MCF 10A (cell line): ENCODE data around the gene TMEM163. TPM values are rescaled to one million over a fixed set of nuclear protein-coding genes. Genes with fewer than 3 reads are reported as not detected.

Source experiments
- BruUV-seq: library from RNA; stranded (reverse); fragments of 400-500 nt; replicated peaks from 2 replicates; lab custom pipeline; 2021; lab: Mats Ljungman, UMichigan
- CTCF ChIA-PET: fragments of 300-600 bp; sonication (Branson Sonifier 250); formaldehyde crosslinking; extraction: SDS; loops from one replicate; lab custom pipeline; 2021; ENCODE audit warnings: antibody characterized with exemption, inconsistent platforms; lab: Yijun Ruan, JAX
- POLR2A ChIA-PET: fragments of 300-600, 350-650 bp; sonication (Branson Sonifier 250); formaldehyde crosslinking; extraction: SDS; loops from one replicate; lab custom pipeline; 2020; ENCODE audit warnings: antibody characterized with exemption, inconsistent platforms; lab: Yijun Ruan, JAX
- DNase-seq: peaks from one replicate; pipeline ENCODE4 v3.0.0-alpha.2; 2018; ENCODE audit not compliant: unreplicated experiment
- H3K27ac Mint-ChIP-seq: one replicate; pipeline ENCODE4 v1.8.0; 2022; ENCODE audit warnings: mild to moderate bottlenecking, low read depth, mixed read lengths; ENCODE audit not compliant: unreplicated experiment
- H3K27me3 Mint-ChIP-seq: one replicate; pipeline ENCODE4 v1.8.0; 2022; ENCODE audit warnings: mixed read lengths; ENCODE audit not compliant: insufficient read depth, unreplicated experiment
- H3K36me3 Mint-ChIP-seq: one replicate; pipeline ENCODE4 v1.8.0; 2022; ENCODE audit warnings: mild to moderate bottlenecking, moderate library complexity, mixed read lengths; ENCODE audit not compliant: insufficient read depth, unreplicated experiment
- H3K4me1 Mint-ChIP-seq: one replicate; pipeline ENCODE4 v1.8.0; 2022; ENCODE audit warnings: mixed read lengths; ENCODE audit not compliant: insufficient read depth, unreplicated experiment
- H3K4me3 Mint-ChIP-seq: one replicate; pipeline ENCODE4 v1.8.0; 2022; ENCODE audit warnings: mild to moderate bottlenecking, moderate library complexity, mixed read lengths; ENCODE audit not compliant: unreplicated experiment
- H3K9me3 Mint-ChIP-seq: one replicate; pipeline ENCODE4 v1.8.0; 2022; ENCODE audit warnings: mixed read lengths; ENCODE audit not compliant: unreplicated experiment
- intact Hi-C: fragments of 100-400 bp; cut with micrococcal nuclease; formaldehyde crosslinking; loops from 2 replicates; pipeline ENCODE4 v1.14.1; 2022
- total RNA-seq: library from RNA; stranded (reverse); gene quantifications from 2 replicates; pipeline ENCODE4 v1.2.3, GENCODE V29; 2022
- TF ChIP-seq, protein P1 (sequence below): fragments of 200-600 bp; IDR thresholded peaks from one replicate; pipeline ENCODE4 v1.8.0; 2022; ENCODE audit warnings: antibody characterized with exemption, mild to moderate bottlenecking; ENCODE audit not compliant: unreplicated experiment

Gene TMEM163
- total RNA-seq, 1 experiment from 2014 or later, result not detected

DNA sequence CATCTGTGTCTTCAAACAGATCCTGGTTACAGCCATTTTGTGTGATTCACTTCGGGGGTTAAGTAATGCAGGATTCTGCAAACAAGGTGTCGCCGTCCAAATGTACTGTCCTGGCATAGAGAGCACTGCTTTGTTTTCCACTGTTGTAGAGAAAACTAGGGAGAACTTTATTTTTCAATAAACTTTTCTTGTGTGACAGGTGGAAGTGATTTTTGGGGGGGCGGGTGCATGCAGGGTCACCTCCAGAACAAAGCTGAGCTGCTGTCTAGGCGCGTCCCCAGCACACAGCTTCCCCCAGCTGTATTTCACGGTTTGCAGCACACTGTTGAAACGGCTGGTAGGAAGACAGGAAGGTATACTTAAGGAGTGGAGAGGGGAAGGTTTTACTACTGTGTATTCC is 264.4 kb downstream of the TMEM163 start:
- intact Hi-C loops, result no loop called here
- H3K27me3 Mint-ChIP-seq, result no peaks in the 10 kb centered on the region
- TF ChIP-seq, protein P1, sequence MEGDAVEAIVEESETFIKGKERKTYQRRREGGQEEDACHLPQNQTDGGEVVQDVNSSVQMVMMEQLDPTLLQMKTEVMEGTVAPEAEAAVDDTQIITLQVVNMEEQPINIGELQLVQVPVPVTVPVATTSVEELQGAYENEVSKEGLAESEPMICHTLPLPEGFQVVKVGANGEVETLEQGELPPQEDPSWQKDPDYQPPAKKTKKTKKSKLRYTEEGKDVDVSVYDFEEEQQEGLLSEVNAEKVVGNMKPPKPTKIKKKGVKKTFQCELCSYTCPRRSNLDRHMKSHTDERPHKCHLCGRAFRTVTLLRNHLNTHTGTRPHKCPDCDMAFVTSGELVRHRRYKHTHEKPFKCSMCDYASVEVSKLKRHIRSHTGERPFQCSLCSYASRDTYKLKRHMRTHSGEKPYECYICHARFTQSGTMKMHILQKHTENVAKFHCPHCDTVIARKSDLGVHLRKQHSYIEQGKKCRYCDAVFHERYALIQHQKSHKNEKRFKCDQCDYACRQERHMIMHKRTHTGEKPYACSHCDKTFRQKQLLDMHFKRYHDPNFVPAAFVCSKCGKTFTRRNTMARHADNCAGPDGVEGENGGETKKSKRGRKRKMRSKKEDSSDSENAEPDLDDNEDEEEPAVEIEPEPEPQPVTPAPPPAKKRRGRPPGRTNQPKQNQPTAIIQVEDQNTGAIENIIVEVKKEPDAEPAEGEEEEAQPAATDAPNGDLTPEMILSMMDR, result no peak
- H3K27ac Mint-ChIP-seq, result no peak overlapping the region
- no TSS peak for BruUV-seq
- H3K4me3 Mint-ChIP-seq, result no peak overlapping the region
- CTCF ChIA-PET, result interaction anchor here (1.0 to 2.3 kb wide), 4 partner anchors 34 to 444 kb away, joined by 3 to 6 read pairs (median 4); no protein-coding TSS in a partner anchor
- peaks cover 5% of the 10 kb centered on the region for H3K4me1 Mint-ChIP-seq
- peaks cover 6% of the 10 kb centered on the region for H3K36me3 Mint-ChIP-seq
- DNase-seq, result no peak
- no peaks in the 10 kb centered on the region for H3K9me3 Mint-ChIP-seq
- POLR2A ChIA-PET, result interaction anchor here (1.4 kb wide), 1 partner anchor 463 kb away, joined by 5 read pairs; no protein-coding TSS in a partner anchor

DNA sequence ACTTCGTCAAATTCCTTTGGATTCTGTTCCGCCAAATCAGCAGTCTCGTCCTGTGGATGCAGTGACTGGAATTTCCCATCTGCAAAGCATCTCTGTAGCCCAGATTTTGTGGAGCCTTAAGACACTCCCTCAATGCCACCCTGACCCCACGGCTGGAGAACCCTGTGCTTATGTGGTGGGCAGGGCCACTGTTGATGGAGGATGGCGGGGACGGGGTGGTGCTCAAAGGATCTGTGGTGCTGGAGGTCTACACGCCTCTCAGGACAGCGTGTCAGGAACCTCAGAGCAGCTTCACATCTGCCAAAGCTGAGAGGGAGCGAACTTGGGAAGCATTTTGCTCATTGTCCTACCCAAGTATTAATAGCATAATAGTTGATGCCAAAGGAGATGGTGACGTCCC is 264.8 kb downstream of the TMEM163 start:
- H3K36me3 Mint-ChIP-seq, result peaks cover 8% of the 10 kb centered on the region
- intact Hi-C loops, result no loop called here
- no peak overlapping the region for H3K4me3 Mint-ChIP-seq
- no peaks in the 10 kb centered on the region for H3K27me3 Mint-ChIP-seq
- BruUV-seq, result no TSS peak
- no peak overlapping the region for H3K27ac Mint-ChIP-seq
- ChIA-PET POLR2A (interaction anchor here (1.4 kb wide), 1 partner anchor 463 kb away, joined by 5 read pairs; no protein-coding TSS in a partner anchor), CTCF (interaction anchor here (2.3 kb wide), 1 partner anchor 335 kb away, joined by 6 read pairs; no protein-coding TSS in a partner anchor)
- H3K9me3 Mint-ChIP-seq, result no peaks in the 10 kb centered on the region
- TF ChIP-seq, protein P1, result no peak
- H3K4me1 Mint-ChIP-seq, result peaks cover 5% of the 10 kb centered on the region
- DNase-seq, result no peak

DNA sequence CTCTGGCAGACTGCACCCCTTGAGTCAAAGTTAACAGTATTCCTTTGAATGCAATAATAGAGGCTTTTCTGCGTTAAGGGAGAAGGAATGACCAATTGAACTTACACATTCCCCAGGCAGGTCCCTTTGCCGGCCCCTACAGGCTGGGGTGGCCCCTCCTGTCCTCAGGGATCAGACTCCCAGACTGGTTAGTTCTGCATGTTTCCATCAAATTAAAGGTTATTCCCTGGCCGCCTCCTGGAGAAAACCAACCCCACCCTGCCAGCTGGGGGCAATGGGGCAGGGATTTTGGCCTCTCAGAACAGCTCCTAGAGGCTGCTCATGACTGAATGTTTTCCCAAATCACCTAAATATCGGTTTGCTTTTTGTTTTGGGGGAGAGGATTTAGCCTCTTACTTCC is 265.3 kb downstream of the TMEM163 start:
- no TSS peak for BruUV-seq
- ChIA-PET POLR2A (interaction anchor here (1.1 kb wide), 1 partner anchor 464 kb away, joined by 4 read pairs; no protein-coding TSS in a partner anchor), CTCF (interaction anchor here (0.6 to 6.4 kb wide), 9 partner anchors 11 to 512 kb away, joined by 3 to 105 read pairs (median 7); no protein-coding TSS in a partner anchor)

DNA sequence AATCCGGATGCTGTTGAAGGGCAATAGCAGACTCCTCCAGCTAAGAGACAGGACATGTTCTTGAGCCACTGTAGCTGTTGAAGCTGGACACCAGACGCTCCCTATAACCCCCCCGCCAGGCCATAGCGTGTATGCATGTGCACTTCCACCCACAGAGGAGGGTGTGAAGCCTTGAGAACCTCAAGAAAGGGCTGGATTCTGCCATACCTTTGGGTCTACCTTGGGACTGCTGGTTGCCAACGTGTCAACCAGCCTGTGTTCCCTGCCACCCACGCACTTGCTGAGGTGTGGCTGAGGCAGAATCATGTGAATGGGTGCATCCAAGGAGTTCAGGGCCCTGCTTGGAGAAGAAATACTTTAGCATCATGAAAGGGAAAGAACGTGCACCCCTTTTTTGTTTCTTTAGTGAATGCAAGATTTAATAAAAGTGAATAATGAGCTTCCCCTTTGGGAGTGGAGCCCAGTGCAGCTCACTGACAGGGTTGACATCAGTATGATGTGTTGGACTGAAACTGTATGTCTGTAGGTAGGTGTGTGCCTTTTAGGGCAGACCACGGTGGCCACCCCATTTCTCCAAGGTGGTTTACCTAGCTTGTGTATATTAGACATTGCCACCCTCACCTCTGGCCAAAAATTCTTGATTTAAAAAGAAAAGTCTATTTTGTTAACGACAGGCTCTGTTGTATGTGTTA is 266.6 kb downstream of the TMEM163 start:
- Mint-ChIP-seq H3K4me3 (no peak overlapping the region), H3K9me3 (no peaks in the 10 kb centered on the region), H3K36me3 (peaks cover 18% of the 10 kb centered on the region), H3K27ac (no peak overlapping the region), H3K4me1 (peaks cover 5% of the 10 kb centered on the region), H3K27me3 (no peaks in the 10 kb centered on the region)
- BruUV-seq, result no TSS peak
- ChIA-PET POLR2A (interaction anchor here (0.7 to 1.3 kb wide), 4 partner anchors 64 to 466 kb away, joined by 3 to 5 read pairs (median 4); no protein-coding TSS in a partner anchor), CTCF (interaction anchor here (0.6 to 6.4 kb wide), 60 partner anchors 9 to 607 kb away, joined by 3 to 105 read pairs (median 7); no protein-coding TSS in a partner anchor)
- no peak for DNase-seq
- intact Hi-C loops, result no loop called here
- TF ChIP-seq, protein P1, result no peak

More for the DNA sequence above, 265.3 kb downstream of the TMEM163 start:
- Mint-ChIP-seq H3K27ac (no peak overlapping the region), H3K9me3 (no peaks in the 10 kb centered on the region), H3K4me3 (no peak overlapping the region), H3K4me1 (peaks cover 5% of the 10 kb centered on the region), H3K27me3 (no peaks in the 10 kb centered on the region), H3K36me3 (peaks cover 13% of the 10 kb centered on the region)
- intact Hi-C loops, result no loop called here
- TF ChIP-seq, protein P1, result no peak
- no peak for DNase-seq
